Islet precursor cell (in vitro differentiated cells): ENCODE measurements around the gene ZNF33A.
A peak's percentile ranks its signal among the peaks of the same experiment; 100 is the strongest.
"Not testable (repeated sequence)": the region's sequence is repeated elsewhere in the genome, so short reads cannot be mapped to it uniquely, and the experiment has no call there.

Source experiments
- DNase-seq: peaks from one replicate; pipeline ENCODE4 v3.0.0-alpha.2; 2018

The ZNF33A gene

GRCh38 chr10:38047666-38048065 lies 37.2 kb downstream of the ZNF33A start:
- no peak for DNase-seq

- DNase-seq, result no peak
These were observed 39.7 kb downstream of the ZNF33A start for GRCh38 chr10:38050212-38050611.

DNA sequence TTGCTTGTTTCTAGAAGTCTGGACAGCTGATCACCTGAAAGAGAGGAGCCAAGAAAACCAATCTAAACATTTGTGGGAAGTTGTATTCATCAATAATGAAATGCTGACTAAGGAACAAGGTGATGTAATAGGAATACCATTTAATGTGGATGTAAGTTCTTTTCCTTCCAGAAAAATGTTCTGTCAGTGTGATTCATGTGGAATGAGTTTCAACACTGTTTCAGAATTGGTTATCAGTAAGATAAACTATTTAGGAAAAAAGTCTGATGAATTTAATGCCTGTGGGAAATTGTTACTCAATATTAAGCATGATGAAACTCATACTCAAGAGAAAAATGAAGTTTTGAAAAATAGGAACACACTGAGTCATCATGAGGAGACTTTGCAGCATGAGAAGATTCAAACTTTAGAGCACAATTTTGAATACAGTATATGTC lies 43.9 kb downstream of the ZNF33A start:
- no peak for DNase-seq

DNA sequence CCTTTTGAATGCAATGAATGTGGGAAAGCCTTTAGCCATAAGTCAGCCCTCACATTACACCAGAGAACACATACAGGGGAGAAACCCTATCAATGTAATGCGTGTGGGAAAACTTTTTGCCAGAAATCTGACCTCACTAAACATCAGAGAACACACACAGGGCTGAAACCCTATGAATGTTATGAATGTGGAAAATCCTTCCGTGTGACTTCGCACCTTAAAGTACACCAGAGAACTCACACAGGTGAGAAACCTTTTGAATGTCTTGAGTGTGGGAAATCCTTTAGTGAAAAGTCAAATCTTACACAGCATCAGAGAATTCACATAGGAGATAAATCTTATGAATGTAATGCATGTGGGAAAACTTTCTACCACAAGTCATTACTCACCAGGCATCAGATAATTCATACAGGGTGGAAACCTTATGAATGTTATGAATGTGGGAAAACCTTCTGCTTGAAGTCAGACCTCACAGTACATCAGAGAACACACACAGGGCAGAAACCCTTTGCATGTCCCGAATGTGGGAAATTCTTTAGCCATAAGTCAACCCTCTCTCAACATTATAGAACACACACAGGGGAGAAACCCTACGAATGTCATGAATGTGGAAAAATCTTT lies 44.9 kb downstream of the ZNF33A start:
- DNase-seq, result not testable (repeated sequence)

DNA sequence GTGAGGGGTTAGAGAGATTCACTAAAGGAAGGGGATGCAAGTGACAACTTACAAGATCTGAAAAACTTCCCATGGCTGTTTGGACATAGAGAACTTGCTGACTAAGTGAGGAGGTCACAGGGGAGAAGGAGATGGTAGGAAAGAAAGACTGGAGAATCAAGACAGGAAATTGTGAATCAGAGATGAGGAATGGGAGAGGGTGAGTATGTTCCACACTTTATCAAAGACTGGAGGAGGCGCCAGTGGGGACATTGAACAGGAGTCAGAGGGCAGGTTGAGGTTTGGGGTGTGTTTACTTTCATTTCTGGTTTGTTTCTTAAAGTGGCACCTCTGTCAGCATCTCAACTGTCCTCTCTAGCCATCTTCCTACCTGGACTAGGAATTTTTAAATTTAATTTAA lies 59.2 kb downstream of the ZNF33A start:
- not testable (repeated sequence) for DNase-seq

GRCh38 chr10:38070501-38070900 lies 60.0 kb downstream of the ZNF33A start:
- no peak for DNase-seq

DNA sequence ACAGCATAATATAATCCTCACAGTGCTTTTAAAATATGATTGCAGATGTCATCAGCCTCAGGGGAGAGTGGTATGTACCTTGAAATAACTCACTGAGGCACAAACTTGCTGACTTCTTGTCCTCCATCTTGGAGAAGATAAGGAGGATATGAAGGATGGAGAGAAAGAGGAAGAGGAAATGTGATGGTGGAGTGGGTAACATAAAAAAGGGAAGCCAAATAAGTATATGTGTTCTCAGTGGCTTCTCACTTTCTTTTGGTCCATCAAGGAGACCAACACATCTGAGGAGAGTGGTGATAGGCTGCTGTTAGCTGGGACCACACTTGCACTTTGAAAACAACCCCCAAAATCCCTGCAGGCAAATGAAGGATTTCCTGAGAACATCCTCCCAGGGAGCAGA lies 62.1 kb downstream of the ZNF33A start:
- DNase-seq, result no peak

GRCh38 chr10:38076687-38077086 lies 66.2 kb downstream of the ZNF33A start:
- DNase-seq, result no peak

- not testable (repeated sequence) for DNase-seq
These were observed 82.8 kb downstream of the ZNF33A start for GRCh38 chr10:38093318-38093717.

DNA sequence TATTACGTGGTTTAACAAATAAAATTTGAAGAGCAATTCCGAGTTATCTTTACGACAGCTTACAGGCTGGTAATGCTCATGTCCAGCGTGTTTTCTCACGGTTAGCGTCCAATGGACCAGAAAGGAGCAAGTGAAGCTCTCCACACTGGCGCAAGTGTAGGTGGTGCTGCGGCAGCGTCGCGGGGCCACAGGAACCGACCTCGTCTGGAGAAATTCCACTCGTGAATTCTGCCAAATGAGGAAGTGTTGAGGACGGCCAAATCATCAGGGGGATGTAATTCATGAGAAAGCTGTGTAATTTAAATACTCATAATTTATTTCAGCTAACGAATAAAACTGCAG lies 83.3 kb downstream of the ZNF33A start:
- DNase-seq, result no peak

DNA sequence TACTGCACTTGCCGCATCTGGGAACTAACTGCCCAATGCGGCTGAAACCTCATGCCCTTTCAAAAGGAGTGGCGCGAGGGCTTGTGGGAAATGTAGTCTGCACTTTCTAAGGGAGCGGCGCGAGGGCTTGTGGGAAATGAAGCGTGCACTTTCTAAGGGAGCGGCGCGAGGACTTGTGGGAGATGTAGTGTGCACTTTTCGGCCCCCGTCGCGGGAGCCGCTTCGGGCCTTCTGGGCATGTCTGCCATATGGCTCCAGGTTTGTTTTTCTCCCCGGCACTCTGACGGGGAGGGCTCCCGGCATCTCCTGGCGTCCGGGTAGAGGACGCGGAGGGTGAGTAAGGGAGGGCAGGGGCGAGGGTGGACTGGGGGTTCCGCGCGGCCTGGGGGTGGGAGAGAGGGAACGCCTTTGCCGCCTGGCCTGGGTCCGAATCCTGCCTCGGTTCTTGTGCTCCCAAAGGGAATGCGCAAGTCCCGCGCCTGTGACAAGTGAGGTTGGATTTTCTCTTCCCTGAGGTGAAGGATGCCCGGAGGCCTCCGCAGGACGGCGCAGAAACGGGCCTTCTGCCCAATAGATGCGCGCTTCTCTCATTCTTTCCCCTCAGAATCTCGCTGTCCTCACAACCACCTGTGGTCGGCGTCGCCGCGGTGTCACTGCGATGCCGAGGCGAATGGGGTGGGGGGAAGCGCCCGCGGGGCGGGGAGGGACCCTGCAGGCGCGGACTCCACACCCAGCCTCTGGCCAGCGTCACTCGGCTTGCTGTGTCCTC lies 83.9 kb downstream of the ZNF33A start, which contains the start of gene ZNF37A:
TSS of gene ZNF37A (plus strand) at position 180 of the 769 bp plus-strand sequence. CDS start 2,281 bp downstream, outside the sequence.
- DNase-seq, result peak; percentile 91

GRCh38 chr10:38094927-38095574 lies 84.6 kb downstream of the ZNF33A start:
- DNase-seq, result no peak

DNA sequence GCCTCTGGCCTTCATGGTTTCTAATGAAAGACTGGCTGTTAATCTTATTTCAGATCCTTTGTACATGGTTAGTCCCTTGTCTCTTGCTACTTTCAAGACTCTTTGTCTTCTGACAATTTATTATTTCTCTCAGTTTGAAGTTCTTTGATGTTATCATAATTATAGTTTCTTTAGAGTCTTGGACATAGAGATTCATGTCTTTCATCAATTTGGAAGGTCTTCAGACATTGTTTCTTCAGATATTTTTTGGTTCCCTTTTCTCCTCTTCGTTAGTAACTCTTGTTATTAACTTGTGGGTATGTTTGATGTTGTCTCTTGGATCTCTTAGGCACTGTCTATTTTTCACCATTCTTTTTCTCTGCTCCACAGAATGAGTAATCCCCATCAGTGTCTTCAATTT lies 92.4 kb downstream of the ZNF33A start:
- DNase-seq, result no peak

DNA sequence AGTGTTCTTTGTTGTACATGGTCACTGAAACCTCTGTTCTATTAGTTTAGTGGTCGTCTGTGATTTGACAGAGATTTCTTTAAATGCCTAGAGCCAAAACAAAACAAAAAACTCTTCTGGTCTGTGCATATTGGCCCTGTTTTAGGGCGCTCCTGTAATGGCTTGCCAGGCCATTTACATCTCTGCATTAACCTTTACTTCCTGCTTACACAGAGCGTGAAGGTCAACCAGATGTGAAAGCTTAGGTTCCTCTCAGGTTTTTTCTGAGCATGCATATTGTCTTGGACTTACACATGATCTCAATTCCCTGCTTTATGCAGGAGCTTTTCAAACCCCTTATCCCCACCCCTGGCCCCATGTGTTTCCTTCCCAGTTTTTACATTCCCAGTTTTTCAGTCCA lies 93.3 kb downstream of the ZNF33A start:
- no peak for DNase-seq

GRCh38 chr10:38112159-38112558 lies 101.7 kb downstream of the ZNF33A start:
- DNase-seq, result no peak
